Neural cell (in vitro differentiated cells): ENCODE data around the gene GAGE12J. TPM values are rescaled to one million over a fixed set of nuclear protein-coding genes. Genes with fewer than 3 reads are reported as not detected.

Experiments
- H2AFZ ChIP-seq: fragments of 200-600, 300-800 bp; sonication (generic), shearing (Covaris generic); 2 replicates; pipeline ENCODE4 v1.6.0; 2014; ENCODE audit warnings: low read depth, mild to moderate bottlenecking, antibody characterized with exemption, low read length, moderate library complexity
- H3F3A ChIP-seq: fragments of 200-600 bp; shearing (Covaris generic); 2 replicates; pipeline ENCODE4 v1.6.1; 2016; ENCODE audit warnings: mild to moderate bottlenecking, moderate library complexity, mixed read lengths, antibody characterized with exemption, low read length; ENCODE audit not compliant: insufficient read depth, poor library complexity, severe bottlenecking
- H3K27ac ChIP-seq: fragments of 200-600, 300-800 bp; sonication (generic), shearing (Covaris generic); 2 replicates; pipeline ENCODE4 v1.5.1; 2014; ENCODE audit warnings: mild to moderate bottlenecking, low read length, moderate library complexity
- H3K27me3 ChIP-seq: fragments of 300-800, 200-600 bp; sonication (generic), shearing (Covaris generic); 2 replicates; pipeline ENCODE4 v1.6.0; 2014; ENCODE audit warnings: mild to moderate bottlenecking, low read depth, low read length, moderate library complexity; ENCODE audit not compliant: insufficient read depth
- H3K36me3 ChIP-seq: fragments of 300-800, 200-600 bp; sonication (generic), shearing (Covaris generic); 2 replicates; pipeline ENCODE4 v1.5.1; 2014; ENCODE audit warnings: mild to moderate bottlenecking, antibody characterized with exemption, low read length, moderate library complexity; ENCODE audit not compliant: insufficient read depth
- H3K4me2 ChIP-seq: fragments of 300-800, 200-600 bp; sonication (generic), shearing (Covaris generic); 2 replicates; pipeline ENCODE4 v1.6.0; 2014; ENCODE audit warnings: mild to moderate bottlenecking, low read length
- H3K4me3 ChIP-seq: fragments of 300-800, 200-600 bp; sonication (generic), shearing (Covaris generic); 2 replicates; pipeline ENCODE4 v1.5.1; 2014; ENCODE audit warnings: mild to moderate bottlenecking, low read length, moderate library complexity
- H3K79me2 ChIP-seq: fragments of 200-600 bp; shearing (Covaris generic); replicated peaks from 2 replicates; pipeline ENCODE4 v1.6.0; 2014; ENCODE audit warnings: mild to moderate bottlenecking, low read length, moderate library complexity; ENCODE audit not compliant: insufficient read depth
- H3K9ac ChIP-seq: fragments of 300-800, 200-600 bp; sonication (generic), shearing (Covaris generic); 2 replicates; pipeline ENCODE4 v1.6.1; 2016; ENCODE audit warnings: mild to moderate bottlenecking, low read length, mixed read lengths
- H3K9me2 ChIP-seq: fragments of 200-600 bp; shearing (Covaris generic); 2 replicates; pipeline ENCODE4 v1.6.1; 2016; ENCODE audit warnings: mild to moderate bottlenecking, low read length, mixed read lengths; ENCODE audit not compliant: insufficient read depth
- H3K9me3 ChIP-seq: fragments of 200-600, 300-800 bp; sonication (generic), shearing (Covaris generic); 2 replicates; pipeline ENCODE4 v1.6.1; 2016; ENCODE audit warnings: mild to moderate bottlenecking, mixed run types, low read length, moderate library complexity, mixed read lengths
- H4K20me1 ChIP-seq: fragments of 200-600 bp; shearing (Covaris generic); 2 replicates; pipeline ENCODE4 v1.6.1; 2016; ENCODE audit warnings: mild to moderate bottlenecking, mixed run types; ENCODE audit not compliant: insufficient read depth
- CTCF ChIP-seq: fragments of 450-650 bp; IDR thresholded peaks from 2 replicates; pipeline ENCODE4 v1.5.1; 2014; ENCODE audit warnings: antibody characterized with exemption, mild to moderate bottlenecking, moderate library complexity; ENCODE audit not compliant: poor library complexity, severe bottlenecking
- EP300 ChIP-seq: fragments of 450-650 bp; conservative IDR thresholded peaks from 2 replicates; pipeline ENCODE4 v1.6.1; 2014; ENCODE audit warnings: antibody characterized with exemption, mild to moderate bottlenecking, moderate library complexity; ENCODE audit not compliant: poor library complexity, severe bottlenecking
- EZH2 ChIP-seq: fragments of 200-600, 300-800 bp; shearing (Covaris generic), sonication (generic); IDR thresholded peaks from 2 replicates; pipeline ENCODE4 v1.6.1; 2014; ENCODE audit warnings: antibody characterized with exemption, low read length, borderline replicate concordance, mild to moderate bottlenecking; ENCODE audit not compliant: insufficient read depth, poor library complexity, severe bottlenecking
- MXI1 ChIP-seq: fragments of 450-650 bp; conservative IDR thresholded peaks from 2 replicates; pipeline ENCODE4 v1.6.1; 2014; ENCODE audit warnings: antibody characterized with exemption, mild to moderate bottlenecking; ENCODE audit not compliant: poor library complexity, severe bottlenecking
- POLR2AphosphoS5 ChIP-seq: IDR thresholded peaks from 2 replicates; pipeline ENCODE4 v1.6.1; 2012
- RAD21 ChIP-seq: fragments of 450-650 bp; conservative IDR thresholded peaks from 2 replicates; pipeline ENCODE4 v1.6.1; 2014; ENCODE audit warnings: antibody characterized with exemption, mild to moderate bottlenecking, moderate library complexity
- SMC3 ChIP-seq: fragments of 450-650 bp; conservative IDR thresholded peaks from 2 replicates; pipeline ENCODE4 v1.6.1; 2014; ENCODE audit warnings: antibody characterized with exemption, mild to moderate bottlenecking, moderate library complexity; ENCODE audit not compliant: poor library complexity
- TAF1 ChIP-seq: IDR thresholded peaks from 2 replicates; pipeline ENCODE4 v1.6.1; 2012; ENCODE audit warnings: low read depth
- polyA plus RNA-seq: library from polyadenylated mRNA; depleted of rRNA; stranded (reverse); fragments of >200 nt; gene quantifications from 2 replicates; pipeline ENCODE4 v1.2.3, GENCODE V29; 2014
- TF ChIP-seq, protein P1 (sequence below): IDR thresholded peaks from 2 replicates; pipeline ENCODE4 v1.6.1; 2012; ENCODE audit warnings: borderline replicate concordance

The GAGE12J gene
- polyA plus RNA-seq, 1 donor from 2014 or later, result not detected

DNA sequence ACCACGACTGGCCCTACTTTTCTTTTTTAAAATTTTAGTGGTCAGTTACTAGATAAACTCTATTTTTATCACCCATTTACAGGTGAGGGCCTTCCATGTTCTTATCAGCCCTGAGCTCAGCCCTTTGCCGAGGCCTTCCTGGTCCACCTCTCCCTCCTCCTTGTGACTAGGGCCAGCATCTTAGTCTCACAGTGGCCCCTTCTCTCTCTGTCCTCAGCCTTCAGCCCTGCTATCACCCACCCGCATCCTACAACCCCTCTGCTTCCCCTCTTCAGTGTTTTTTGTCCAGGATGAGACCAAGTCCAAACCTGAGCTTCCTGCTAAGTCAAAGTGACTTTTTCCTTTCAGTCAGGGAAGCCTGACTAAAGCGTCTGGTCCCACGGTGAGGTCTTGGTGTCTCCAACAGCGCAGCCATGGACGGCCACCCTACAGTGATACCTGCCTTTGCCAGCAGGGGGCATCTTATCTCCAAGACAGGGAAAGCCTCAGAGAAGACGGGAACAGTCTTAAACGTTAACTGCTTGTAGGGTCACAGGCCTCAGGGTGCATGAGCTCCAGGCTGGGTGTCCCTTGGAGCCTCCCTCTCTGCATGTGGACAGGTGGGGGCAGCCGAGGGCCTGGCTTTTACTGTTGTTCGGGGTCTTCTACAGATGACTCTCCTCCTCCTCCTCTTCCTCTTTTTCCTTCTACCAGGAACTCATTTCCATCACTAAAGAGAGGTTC lies 30.1 kb upstream of the GAGE12J start:
- Histone ChIP-seq H3K4me2 (no peak overlapping the region), H3K79me2 (no peaks in the 10 kb centered on the region), H3K36me3 (no peaks in the 10 kb centered on the region), H3F3A (no peaks in the 10 kb centered on the region), H3K27ac (no peak overlapping the region), H3K4me3 (no peak overlapping the region), H2AFZ (no peak overlapping the region), H4K20me1 (no peaks in the 10 kb centered on the region), H3K27me3 (no peaks in the 10 kb centered on the region), H3K9me3 (no peaks in the 10 kb centered on the region), H3K9me2 (no peaks in the 10 kb centered on the region), H3K9ac (no peak overlapping the region)
- TF ChIP-seq CTCF, result peak; percentile 53
- TF ChIP-seq, protein P1, sequence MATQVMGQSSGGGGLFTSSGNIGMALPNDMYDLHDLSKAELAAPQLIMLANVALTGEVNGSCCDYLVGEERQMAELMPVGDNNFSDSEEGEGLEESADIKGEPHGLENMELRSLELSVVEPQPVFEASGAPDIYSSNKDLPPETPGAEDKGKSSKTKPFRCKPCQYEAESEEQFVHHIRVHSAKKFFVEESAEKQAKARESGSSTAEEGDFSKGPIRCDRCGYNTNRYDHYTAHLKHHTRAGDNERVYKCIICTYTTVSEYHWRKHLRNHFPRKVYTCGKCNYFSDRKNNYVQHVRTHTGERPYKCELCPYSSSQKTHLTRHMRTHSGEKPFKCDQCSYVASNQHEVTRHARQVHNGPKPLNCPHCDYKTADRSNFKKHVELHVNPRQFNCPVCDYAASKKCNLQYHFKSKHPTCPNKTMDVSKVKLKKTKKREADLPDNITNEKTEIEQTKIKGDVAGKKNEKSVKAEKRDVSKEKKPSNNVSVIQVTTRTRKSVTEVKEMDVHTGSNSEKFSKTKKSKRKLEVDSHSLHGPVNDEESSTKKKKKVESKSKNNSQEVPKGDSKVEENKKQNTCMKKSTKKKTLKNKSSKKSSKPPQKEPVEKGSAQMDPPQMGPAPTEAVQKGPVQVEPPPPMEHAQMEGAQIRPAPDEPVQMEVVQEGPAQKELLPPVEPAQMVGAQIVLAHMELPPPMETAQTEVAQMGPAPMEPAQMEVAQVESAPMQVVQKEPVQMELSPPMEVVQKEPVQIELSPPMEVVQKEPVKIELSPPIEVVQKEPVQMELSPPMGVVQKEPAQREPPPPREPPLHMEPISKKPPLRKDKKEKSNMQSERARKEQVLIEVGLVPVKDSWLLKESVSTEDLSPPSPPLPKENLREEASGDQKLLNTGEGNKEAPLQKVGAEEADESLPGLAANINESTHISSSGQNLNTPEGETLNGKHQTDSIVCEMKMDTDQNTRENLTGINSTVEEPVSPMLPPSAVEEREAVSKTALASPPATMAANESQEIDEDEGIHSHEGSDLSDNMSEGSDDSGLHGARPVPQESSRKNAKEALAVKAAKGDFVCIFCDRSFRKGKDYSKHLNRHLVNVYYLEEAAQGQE, result no peak
- TF ChIP-seq RAD21, result peak; percentile 48
- TF ChIP-seq EZH2, result no peak
- no peak for TF ChIP-seq POLR2AphosphoS5
- TF ChIP-seq SMC3, result peak; percentile 42
- no peak for TF ChIP-seq MXI1

- TF ChIP-seq SMC3 (no peak), CTCF (no peak), POLR2AphosphoS5 (no peak), TAF1 (no peak), EP300 (no peak), MXI1 (no peak), EZH2 (no peak), RAD21 (no peak)
- TF ChIP-seq, protein P1, result no peak
- no peaks in the 10 kb centered on the region for H3K79me2 ChIP-seq
- H3K9me2 ChIP-seq, result no peaks in the 10 kb centered on the region
- H3K9me3 ChIP-seq, result no peaks in the 10 kb centered on the region
- H3F3A ChIP-seq, result no peaks in the 10 kb centered on the region
- no peak overlapping the region for H3K27ac ChIP-seq
- H3K4me3 ChIP-seq, result no peak overlapping the region
- H2AFZ ChIP-seq, result no peak overlapping the region
- H3K4me2 ChIP-seq, result no peak overlapping the region
- H3K36me3 ChIP-seq, result no peaks in the 10 kb centered on the region
- no peaks in the 10 kb centered on the region for H3K27me3 ChIP-seq
- no peaks in the 10 kb centered on the region for H4K20me1 ChIP-seq
- no peak overlapping the region for H3K9ac ChIP-seq
These were observed 29.2 kb upstream of the GAGE12J start for GRCh38 chrX:49292400-49293362.
